Mesenteric fat pad (tissue), 1 donor: Measurements from ENCODE around the gene YES1. TPM values are rescaled to one million over a fixed set of nuclear protein-coding genes. Genes with fewer than 3 reads are reported as not detected.
"Not testable (repeated sequence)": the region's sequence is repeated elsewhere in the genome, so short reads cannot be mapped to it uniquely, and the experiment has no call there.

Experiments
- DNase-seq: peaks from one replicate; pipeline ENCODE4 v3.0.0-alpha.2; 2020; ENCODE audit warnings: low spot score
- total RNA-seq: library from RNA; stranded (reverse); fragmentation: NEBNext Ultra II Directional; extraction: Animal tissue kit (Norgen Biotek cat#: 25700); gene quantifications from one replicate; pipeline ENCODE4 v1.2.1, GENCODE V29; 2021
- donor health status: DM: yes; HTN: yes; CAD: no.

YES1 gene
- total RNA-seq, 1 donor from 2014 or later: 54.3 TPM

- DNase-seq: no peak
Observed at GRCh38 chr18:824179-824578, 12.1 kb upstream of the YES1 start.

- DNase-seq: no peak
Observed at GRCh38 chr18:820591-821165, 8.6 kb upstream of the YES1 start.

- no peak for DNase-seq
Observed at GRCh38 chr18:816869-817268, 4.8 kb upstream of the YES1 start.

GRCh38 chr18:816088-816653, 4.1 kb upstream of the YES1 start:
- no peak for DNase-seq

- no peak for DNase-seq
Observed at GRCh38 chr18:815353-815752, 3.3 kb upstream of the YES1 start.

GRCh38 chr18:814300-815084, 2.5 kb upstream of the YES1 start:
- no peak for DNase-seq

GRCh38 chr18:813172-814071, 1.4 kb upstream of the YES1 start:
- DNase-seq: no peak

GRCh38 chr18:812376-813171, 532 bp upstream of the YES1 start:
- DNase-seq: peak; percentile 94

GRCh38 chr18:811182-811891, 705 bp downstream of the YES1 start:
- DNase-seq: no peak

GRCh38 chr18:809985-810642, 1.9 kb downstream of the YES1 start:
- DNase-seq: no peak

GRCh38 chr18:809228-809627, 2.8 kb downstream of the YES1 start:
- DNase-seq: not testable (repeated sequence)

- DNase-seq: no peak
Observed at GRCh38 chr18:808502-808901, 3.5 kb downstream of the YES1 start.

GRCh38 chr18:808086-808485, 4.0 kb downstream of the YES1 start:
- no peak for DNase-seq

- no peak for DNase-seq
Observed at GRCh38 chr18:805755-806110, 6.3 kb downstream of the YES1 start.

GRCh38 chr18:805008-805754, 6.9 kb downstream of the YES1 start:
- DNase-seq: no peak

GRCh38 chr18:801137-801536, 10.9 kb downstream of the YES1 start:
- DNase-seq: no peak

- no peak for DNase-seq
Observed at GRCh38 chr18:799943-800342, 12.1 kb downstream of the YES1 start.

GRCh38 chr18:795383-795782, 16.7 kb downstream of the YES1 start:
- not testable (repeated sequence) for DNase-seq

GRCh38 chr18:789397-789796, 22.6 kb downstream of the YES1 start:
- no peak for DNase-seq
